CD4-positive, CD25-positive, alpha-beta regulatory T cell (primary cell): Measurements from ENCODE around the gene FMNL2. TPM values are rescaled to one million over a fixed set of nuclear protein-coding genes. Genes with fewer than 3 reads are reported as not detected.

Experiments used
- ATAC-seq, 2 donors: fragments of 150-1000 bp; cut with Tn5 transposase; one replicate each; pipeline ENCODE4 v1.10.0; 2021; ENCODE audit warnings: low read depth in 2 of 2, moderate number of reproducible peaks in 2 of 2, moderate library complexity in 1 of 2
- DNase-seq, 3 donors: peaks; one replicate each; pipeline versions ENCODE4 v3.0.0 to v3.0.0-alpha.2; 2012 to 2022; ENCODE audit warnings: mixed read lengths in 1 of 3
- H3K27ac ChIP-seq: one replicate; pipeline ENCODE4 v1.7.0; 2013; ENCODE audit warnings: mild to moderate bottlenecking, low read length; ENCODE audit not compliant: insufficient read depth, poor library complexity, severe bottlenecking
- H3K27me3 ChIP-seq: one replicate; pipeline ENCODE4 v1.7.0; 2013; ENCODE audit warnings: low read length; ENCODE audit not compliant: control insufficient read depth, insufficient read depth
- H3K36me3 ChIP-seq: one replicate; pipeline ENCODE4 v1.7.0; 2013; ENCODE audit warnings: mild to moderate bottlenecking, low read length, moderate library complexity; ENCODE audit not compliant: control insufficient read depth, insufficient read depth
- H3K4me1 ChIP-seq: 2 replicates; pipeline ENCODE4 v1.7.0; 2013; ENCODE audit warnings: mild to moderate bottlenecking, low read length; ENCODE audit not compliant: insufficient read depth, control insufficient read depth, poor library complexity, severe bottlenecking
- H3K4me3 ChIP-seq: one replicate; pipeline ENCODE4 v1.7.0; 2013; ENCODE audit warnings: low read depth, mild to moderate bottlenecking, low read length, moderate library complexity
- H3K9me3 ChIP-seq, 2 experiments: 1 replicate in 1 of 2; 2 replicates in 1 of 2; pipeline ENCODE4 v1.7.0; 2013; ENCODE audit warnings: low read length in 2 of 2, mild to moderate bottlenecking in 1 of 2, moderate library complexity in 1 of 2; ENCODE audit not compliant: control insufficient read depth in 2 of 2
- H3K27ac Mint-ChIP-seq, 3 donors: one replicate each; pipeline ENCODE4 v1.8.0; 2020 to 2022; ENCODE audit warnings: mild to moderate bottlenecking in 3 of 3, mixed read lengths in 3 of 3, moderate library complexity in 2 of 3
- H3K27me3 Mint-ChIP-seq: one replicate; pipeline ENCODE4 v1.8.0; 2022; ENCODE audit warnings: mild to moderate bottlenecking, mixed read lengths
- H3K36me3 Mint-ChIP-seq: one replicate; pipeline ENCODE4 v1.8.0; 2020; ENCODE audit warnings: mixed read lengths
- H3K4me1 Mint-ChIP-seq, 4 donors: one replicate each; pipeline ENCODE4 v1.8.0; 2020 to 2022; ENCODE audit warnings: mixed read lengths in 4 of 4, mild to moderate bottlenecking in 1 of 4
- H3K4me3 Mint-ChIP-seq, 4 donors: one replicate each; pipeline ENCODE4 v1.8.0; 2020 to 2022; ENCODE audit warnings: mild to moderate bottlenecking in 4 of 4, mixed read lengths in 4 of 4, moderate library complexity in 3 of 4
- H3K9me3 Mint-ChIP-seq, 7 donors: one replicate each; pipeline ENCODE4 v1.8.0; 2020 to 2022; ENCODE audit warnings: mixed read lengths in 7 of 7, mild to moderate bottlenecking in 3 of 7, moderate library complexity in 2 of 7
- polyA plus RNA-seq, 4 donors: library from polyadenylated mRNA; unstranded; fragments of 300-500 nt; fragmentation: Illumina TruSeq; gene quantifications; one replicate each; pipeline ENCODE4 v1.2.3, GENCODE V29; 2021
- total RNA-seq: library from RNA; stranded (reverse); gene quantifications from one replicate; pipeline ENCODE4 v1.2.3, GENCODE V29; 2022

The FMNL2 gene
- total and polyA plus RNA-seq, 5 donors from 2014 or later: 0.07 to 0.30 (median 0.14) TPM; not detected in 1

DNA sequence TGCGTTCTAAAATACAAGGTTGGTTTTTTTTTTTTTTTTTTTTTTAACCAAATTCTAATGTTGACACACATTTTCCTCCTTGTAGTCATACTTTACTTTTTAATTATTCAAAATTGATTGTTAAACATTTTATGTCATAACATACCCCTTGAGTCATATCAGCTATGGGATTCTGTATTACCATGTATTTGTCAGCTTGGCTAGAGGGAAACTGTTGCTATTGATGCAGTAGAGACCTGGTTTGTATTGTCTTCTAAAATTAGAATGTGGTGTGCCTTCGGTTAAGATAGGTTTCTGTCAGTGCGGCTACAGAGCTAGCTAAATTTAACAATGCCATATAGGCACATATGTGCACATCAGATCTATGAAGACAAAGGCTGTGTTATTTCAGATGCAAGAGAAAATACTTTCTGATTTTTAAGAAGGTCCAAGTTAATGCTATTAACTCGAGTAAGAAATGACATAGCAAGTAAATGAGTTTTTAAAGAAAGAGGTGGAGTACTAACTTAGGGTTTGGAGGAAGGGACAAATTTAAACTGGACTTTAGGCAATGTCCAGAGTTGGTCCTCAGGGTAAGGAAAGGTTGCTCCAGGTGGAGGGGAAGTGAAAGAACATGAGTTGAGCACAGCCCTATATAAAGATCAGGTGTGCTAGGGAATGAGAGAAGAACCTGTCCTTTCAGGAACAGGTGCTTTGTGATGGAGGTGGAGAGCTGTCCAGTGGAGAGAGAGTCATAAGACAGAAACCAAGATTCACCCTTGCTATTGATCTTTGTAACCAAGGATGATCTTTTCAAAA lies 230.0 kb downstream of the FMNL2 start:
- DNase-seq (no peak), ATAC-seq (no peak)
- no peaks in the 10 kb centered on the region for H3K4me1 Mint-ChIP-seq
- no peak overlapping the region for H3K27ac Mint-ChIP-seq
- Histone ChIP-seq H3K27ac (no peak overlapping the region), H3K27me3 (peaks cover 2% of the 10 kb centered on the region), H3K36me3 (no peaks in the 10 kb centered on the region), H3K4me3 (no peak overlapping the region), H3K9me3 (no peaks in the 10 kb centered on the region), H3K4me1 (no peaks in the 10 kb centered on the region)
- H3K9me3 Mint-ChIP-seq: peaks cover 0 to 1% (median 0%) of the 10 kb centered on the region in 7 donors
- no peaks in the 10 kb centered on the region for H3K36me3 Mint-ChIP-seq
- H3K27me3 Mint-ChIP-seq: peaks cover 16% of the 10 kb centered on the region
- H3K4me3 Mint-ChIP-seq: no peak overlapping the region

DNA sequence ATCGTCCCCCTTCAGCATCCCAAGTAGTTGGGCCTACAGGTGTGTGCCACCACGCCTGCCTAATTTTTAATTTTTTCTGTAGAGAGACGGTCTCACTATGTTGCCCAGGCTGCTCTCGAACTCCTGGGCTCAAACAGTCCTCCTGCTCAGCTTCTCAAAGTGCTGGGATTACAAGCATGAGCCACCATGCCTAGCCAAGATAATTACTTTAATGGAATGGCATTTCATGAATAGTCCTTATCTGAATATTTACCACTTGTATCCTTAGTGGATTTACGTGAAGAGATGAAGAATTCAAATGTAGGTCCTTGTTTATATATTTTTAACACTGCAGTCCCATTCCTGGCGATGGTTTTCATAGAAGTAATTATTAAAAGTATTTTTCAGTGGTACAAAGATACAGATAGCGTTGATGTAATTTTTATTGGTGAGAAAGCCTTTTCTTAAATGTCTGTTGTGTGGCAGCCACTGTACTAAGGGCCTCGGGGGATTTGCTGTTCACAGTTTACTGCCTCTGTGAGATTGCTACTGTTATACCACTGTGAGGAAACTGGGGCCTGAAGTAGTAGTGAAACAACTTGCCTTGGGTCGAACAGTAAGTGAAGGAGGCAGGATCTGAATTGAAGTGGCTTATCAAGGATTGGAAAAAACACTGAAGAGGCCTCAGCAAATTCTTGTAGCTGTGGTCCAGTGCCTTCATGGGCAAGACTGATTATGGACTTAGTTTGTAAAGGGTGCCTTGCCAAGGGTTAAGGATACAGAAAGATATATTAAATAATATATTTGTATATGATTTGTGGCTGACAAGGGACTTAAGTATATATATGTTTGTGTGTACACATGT lies 231.1 kb downstream of the FMNL2 start:
- H3K4me1 Mint-ChIP-seq: no peaks in the 10 kb centered on the region
- no peak overlapping the region for H3K27ac Mint-ChIP-seq
- no peak overlapping the region for H3K4me3 ChIP-seq
- no peak for ATAC-seq
- H3K4me1 ChIP-seq: no peaks in the 10 kb centered on the region
- H3K36me3 Mint-ChIP-seq: no peaks in the 10 kb centered on the region
- H3K36me3 ChIP-seq: no peaks in the 10 kb centered on the region
- peaks cover 10% of the 10 kb centered on the region for H3K27me3 Mint-ChIP-seq
- peaks cover 0 to 1% (median 0%) of the 10 kb centered on the region in 7 donors for H3K9me3 Mint-ChIP-seq
- no peaks in the 10 kb centered on the region for H3K9me3 ChIP-seq
- H3K27ac ChIP-seq: no peak overlapping the region
- H3K27me3 ChIP-seq: peaks cover 2% of the 10 kb centered on the region
- H3K4me3 Mint-ChIP-seq: no peak overlapping the region
- no peak for DNase-seq

- Histone ChIP-seq H3K4me1 (no peaks in the 10 kb centered on the region), H3K4me3 (no peak overlapping the region), H3K36me3 (no peaks in the 10 kb centered on the region), H3K9me3 (no peaks in the 10 kb centered on the region), H3K27ac (no peak overlapping the region), H3K27me3 (peaks cover 2% of the 10 kb centered on the region)
- ATAC-seq: no peak
- H3K36me3 Mint-ChIP-seq: no peaks in the 10 kb centered on the region
- H3K4me1 Mint-ChIP-seq: peaks cover 0 to under 1% (median 0%) of the 10 kb centered on the region in 4 donors
- peaks cover 0 to 1% (median 0%) of the 10 kb centered on the region in 7 donors for H3K9me3 Mint-ChIP-seq
- no peak overlapping the region for H3K4me3 Mint-ChIP-seq
- DNase-seq: no peak
- H3K27me3 Mint-ChIP-seq: peaks cover 5% of the 10 kb centered on the region
- no peak overlapping the region for H3K27ac Mint-ChIP-seq
Measured at GRCh38 chr2:152566728-152567069, 231.7 kb downstream of the FMNL2 start.

DNA sequence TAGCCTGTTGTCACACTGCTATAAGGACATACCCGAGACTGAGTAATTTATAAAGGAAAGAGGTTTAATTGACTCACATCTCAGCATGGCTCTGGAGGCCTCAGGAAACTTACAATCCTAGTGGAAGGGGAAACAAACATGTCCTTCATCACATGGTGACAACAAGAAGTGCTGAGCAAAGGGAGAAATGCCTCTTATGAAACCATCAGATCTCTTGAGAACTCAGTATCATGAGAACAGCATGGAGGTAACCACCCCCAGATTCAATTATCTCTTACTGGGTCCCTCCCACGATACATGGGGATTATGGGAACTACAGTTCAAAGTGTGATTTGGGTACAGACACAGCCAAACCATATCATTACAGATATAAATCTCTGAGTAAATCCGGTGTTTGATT lies 233.6 kb downstream of the FMNL2 start:
- peaks cover 0 to 4% (median 0%) of the 10 kb centered on the region in 4 donors for H3K4me1 Mint-ChIP-seq
- H3K27me3 Mint-ChIP-seq: peaks cover 5% of the 10 kb centered on the region
- no peaks in the 10 kb centered on the region for H3K36me3 Mint-ChIP-seq
- H3K4me3 Mint-ChIP-seq: no peak overlapping the region
- Histone ChIP-seq H3K4me1 (no peaks in the 10 kb centered on the region), H3K27me3 (peaks cover 2% of the 10 kb centered on the region), H3K9me3 (no peaks in the 10 kb centered on the region), H3K4me3 (no peak overlapping the region), H3K36me3 (no peaks in the 10 kb centered on the region), H3K27ac (no peak overlapping the region)
- no peak for ATAC-seq
- DNase-seq: no peak
- H3K9me3 Mint-ChIP-seq: peaks cover 0 to 1% (median 0%) of the 10 kb centered on the region in 7 donors
- no peak overlapping the region for H3K27ac Mint-ChIP-seq

DNA sequence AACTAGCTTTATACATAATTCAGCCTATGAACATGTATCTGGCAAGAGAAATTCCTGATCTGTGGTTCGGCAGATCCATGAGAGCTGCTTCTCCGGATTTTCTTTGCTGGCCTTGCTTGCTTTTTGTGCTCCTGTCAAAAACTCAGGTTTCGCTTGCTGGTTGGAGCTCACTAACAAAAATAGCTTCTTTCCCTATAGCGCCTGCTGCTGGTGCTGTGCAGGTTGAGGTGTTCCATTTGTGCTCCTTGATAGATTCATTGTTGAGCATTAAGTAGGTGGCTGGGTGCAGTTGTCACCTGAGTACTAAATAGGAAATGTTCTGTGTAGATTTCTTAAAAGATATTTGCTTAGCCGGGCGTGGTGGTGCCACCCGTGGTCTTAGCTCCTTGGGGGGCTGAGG lies 234.2 kb downstream of the FMNL2 start:
- no peak for DNase-seq
- peaks cover 5% of the 10 kb centered on the region for H3K27me3 Mint-ChIP-seq
- H3K4me3 Mint-ChIP-seq: no peak overlapping the region
- Histone ChIP-seq H3K4me1 (no peaks in the 10 kb centered on the region), H3K4me3 (no peak overlapping the region), H3K36me3 (no peaks in the 10 kb centered on the region), H3K27me3 (peaks cover 2% of the 10 kb centered on the region), H3K9me3 (no peaks in the 10 kb centered on the region), H3K27ac (no peak overlapping the region)
- ATAC-seq: no peak
- no peaks in the 10 kb centered on the region for H3K36me3 Mint-ChIP-seq
- H3K4me1 Mint-ChIP-seq: peaks cover 0 to 4% (median 0%) of the 10 kb centered on the region in 4 donors
- peaks cover 0 to 1% (median 0%) of the 10 kb centered on the region in 7 donors for H3K9me3 Mint-ChIP-seq
- no peak overlapping the region for H3K27ac Mint-ChIP-seq

DNA sequence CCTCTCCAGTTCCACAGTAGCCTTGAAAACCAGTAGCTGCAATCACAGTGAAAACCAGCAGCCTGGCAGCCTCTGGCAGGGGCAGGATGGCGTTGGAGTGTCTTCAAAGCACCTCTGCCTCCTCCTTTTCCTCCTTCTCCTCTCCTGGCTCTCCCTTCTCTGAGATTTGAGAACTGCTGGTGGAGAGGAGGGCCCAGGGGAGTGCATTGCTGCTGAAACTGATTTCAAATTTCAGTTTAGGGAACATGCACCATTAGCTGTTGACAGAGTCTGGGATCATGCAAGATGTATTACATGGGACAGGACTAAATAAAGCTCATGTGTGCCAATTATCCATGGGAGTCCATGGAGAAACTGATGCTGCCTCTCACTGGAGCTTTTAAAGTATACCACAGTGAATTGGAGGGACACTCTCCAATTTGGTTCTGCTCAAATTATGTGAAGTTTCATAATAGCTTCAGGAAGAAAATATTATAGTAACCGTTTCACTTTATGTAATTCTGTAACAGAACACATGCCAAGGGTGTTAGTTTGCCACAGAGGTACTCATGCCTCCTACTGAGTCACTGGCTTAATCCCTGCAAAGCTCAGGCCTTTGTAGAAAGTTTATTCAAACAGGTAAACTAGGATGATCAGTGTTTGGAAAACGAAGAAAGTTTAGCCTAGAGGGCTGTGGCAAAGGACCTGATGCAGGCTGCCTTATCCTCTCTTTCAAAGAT lies 236.2 kb downstream of the FMNL2 start:
- Mint-ChIP-seq H3K27ac (no peak overlapping the region), H3K36me3 (no peaks in the 10 kb centered on the region), H3K27me3 (peaks cover 5% of the 10 kb centered on the region), H3K4me1 (peaks cover 0 to 4% (median 0%) of the 10 kb centered on the region in 4 donors), H3K9me3 (peaks cover 0 to 2% (median 0%) of the 10 kb centered on the region in 7 donors), H3K4me3 (no peak overlapping the region)
- Histone ChIP-seq H3K4me3 (no peak overlapping the region), H3K4me1 (no peaks in the 10 kb centered on the region), H3K9me3 (no peaks in the 10 kb centered on the region), H3K27me3 (peaks cover 3% of the 10 kb centered on the region), H3K36me3 (no peaks in the 10 kb centered on the region), H3K27ac (no peak overlapping the region)
- DNase-seq (no peak), ATAC-seq (no peak)

DNA sequence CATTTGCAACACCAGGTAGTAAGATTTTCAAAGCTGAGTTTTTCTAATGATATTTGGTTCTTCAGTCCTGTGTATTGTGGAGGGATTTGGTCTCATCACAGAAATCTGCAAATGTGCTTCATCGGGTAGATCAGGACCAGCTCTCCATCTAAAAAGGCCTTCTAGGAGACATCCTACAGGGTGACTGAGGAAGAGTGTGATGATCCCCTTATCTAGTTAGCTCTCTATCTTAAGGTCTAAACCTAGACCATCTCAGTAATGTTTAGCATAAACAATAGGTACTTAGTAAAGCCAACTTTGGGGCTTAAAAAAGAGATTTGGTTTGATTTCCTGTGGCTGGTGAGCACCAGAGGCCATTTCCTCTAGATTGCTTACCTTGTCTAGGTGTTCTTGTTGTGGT lies 237.1 kb downstream of the FMNL2 start:
- Histone ChIP-seq H3K27ac (no peak overlapping the region), H3K27me3 (peaks cover 3% of the 10 kb centered on the region), H3K4me3 (no peak overlapping the region), H3K4me1 (no peaks in the 10 kb centered on the region), H3K9me3 (no peaks in the 10 kb centered on the region), H3K36me3 (no peaks in the 10 kb centered on the region)
- Mint-ChIP-seq H3K4me3 (no peak overlapping the region), H3K4me1 (peaks cover 0 to 4% (median 0%) of the 10 kb centered on the region in 4 donors), H3K36me3 (no peaks in the 10 kb centered on the region), H3K27me3 (peaks cover 5% of the 10 kb centered on the region), H3K9me3 (peaks cover 0 to 2% (median 0%) of the 10 kb centered on the region in 7 donors), H3K27ac (no peak overlapping the region)
- DNase-seq (no peak), ATAC-seq (no peak)
